ENCODE data around the gene PHIP.
"Not testable (repeated sequence)": the region's sequence is repeated elsewhere in the genome, so short reads cannot be mapped to it uniquely, and the experiment has no call there.

The PHIP gene

DNA sequence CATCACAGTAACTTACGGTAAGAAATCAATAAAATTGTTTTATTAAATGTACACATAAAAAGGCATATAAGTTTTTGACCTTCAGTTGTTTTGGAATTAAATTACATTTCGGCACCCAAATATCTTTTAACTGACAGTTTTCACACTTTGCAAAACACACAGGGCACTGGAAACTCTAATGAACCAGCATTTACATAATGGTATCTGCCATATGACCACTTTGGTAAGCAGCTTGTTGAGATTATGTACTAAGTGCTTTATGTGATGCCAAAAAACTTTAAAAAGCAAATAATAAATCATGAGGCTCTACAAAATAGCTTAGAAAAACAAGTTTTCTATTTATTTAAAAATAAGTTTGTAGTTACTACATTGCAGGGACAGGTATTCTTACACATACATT, 142.5 kb downstream of the PHIP start:
- H3K27me3 ChIP-seq (ENCODE audit: insufficient read depth, low read length), result no peaks in the 10 kb centered on the region
- H3K4me3 ChIP-seq (ENCODE audit: low read length), result no peak overlapping the region
- H2AFZ ChIP-seq (ENCODE audit: low read depth, low read length), result no peak overlapping the region
- peaks cover 34% of the 10 kb centered on the region for H3K36me3 ChIP-seq (ENCODE audit: insufficient read depth, low read length)
- H3K4me1 ChIP-seq (ENCODE audit: insufficient read depth, low read length), result no peaks in the 10 kb centered on the region
- peaks cover 2% of the 10 kb centered on the region for H3K9me3 ChIP-seq (ENCODE audit: low read length)

DNA sequence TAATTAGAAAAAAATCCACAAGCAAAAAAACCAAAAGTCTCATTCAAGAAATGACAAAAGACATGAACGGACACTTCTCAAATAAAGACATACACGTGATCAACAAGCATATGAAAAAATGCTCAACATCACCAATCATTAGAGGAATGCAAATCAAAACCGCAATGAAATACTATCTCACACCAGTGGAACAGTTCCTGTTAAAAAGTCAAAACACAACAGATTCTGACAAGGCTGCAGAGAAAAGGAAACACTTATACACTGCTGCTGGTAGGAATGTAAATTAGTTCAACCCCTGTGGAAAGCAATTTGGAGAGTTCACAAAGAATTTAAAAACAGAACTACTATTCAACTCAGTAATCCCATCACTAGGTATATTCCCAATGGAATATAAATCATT, 152.7 kb downstream of the PHIP start:
- Histone ChIP-seq H2AFZ (ENCODE audit: low read depth, low read length) (no peak overlapping the region), H3K4me3 (ENCODE audit: low read length) (no peak overlapping the region), H3K9me3 (ENCODE audit: low read length) (peaks cover 7% of the 10 kb centered on the region), H3K36me3 (ENCODE audit: insufficient read depth, low read length) (no peaks in the 10 kb centered on the region), H3K27me3 (ENCODE audit: insufficient read depth, low read length) (no peaks in the 10 kb centered on the region), H3K4me1 (ENCODE audit: insufficient read depth, low read length) (no peaks in the 10 kb centered on the region)

DNA sequence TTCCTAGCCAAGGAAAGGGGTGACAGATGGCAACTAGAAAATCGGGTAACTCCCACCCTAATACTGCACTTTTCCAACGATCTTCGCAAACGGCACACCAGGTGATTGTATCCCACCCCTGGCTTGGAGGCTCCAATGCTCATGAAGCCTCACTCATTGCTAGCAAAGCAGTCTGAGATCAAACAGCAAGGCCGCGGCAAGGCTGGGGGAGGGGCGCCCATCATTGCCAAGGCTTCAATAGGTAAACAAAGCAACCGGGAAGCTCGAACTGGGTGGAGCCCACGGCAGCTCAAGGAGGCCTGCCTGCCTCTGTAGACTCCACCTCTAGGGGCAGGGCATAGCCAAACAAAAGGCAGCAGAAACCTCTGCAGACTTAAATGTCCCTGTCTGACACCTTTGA, 156.9 kb downstream of the PHIP start:
- not testable (repeated sequence) for H3K36me3 ChIP-seq (ENCODE audit: insufficient read depth, low read length); H3K4me3 ChIP-seq (ENCODE audit: low read length); H2AFZ ChIP-seq (ENCODE audit: low read depth, low read length); H3K4me1 ChIP-seq (ENCODE audit: insufficient read depth, low read length); H3K27me3 ChIP-seq (ENCODE audit: insufficient read depth, low read length); H3K9me3 ChIP-seq (ENCODE audit: low read length)

GRCh38 chr6:78917788-78918187, 160.3 kb downstream of the PHIP start:
- Histone ChIP-seq H3K27me3 (ENCODE audit: insufficient read depth, low read length) (no peaks in the 10 kb centered on the region), H2AFZ (ENCODE audit: low read depth, low read length) (no peak overlapping the region), H3K4me3 (ENCODE audit: low read length) (no peak overlapping the region), H3K4me1 (ENCODE audit: insufficient read depth, low read length) (no peaks in the 10 kb centered on the region), H3K9me3 (ENCODE audit: low read length) (peaks cover 5% of the 10 kb centered on the region), H3K36me3 (ENCODE audit: insufficient read depth, low read length) (no peaks in the 10 kb centered on the region)

- no peak overlapping the region for H2AFZ ChIP-seq (ENCODE audit: low read depth, low read length)
- no peaks in the 10 kb centered on the region for H3K4me1 ChIP-seq (ENCODE audit: insufficient read depth, low read length)
- H3K4me3 ChIP-seq (ENCODE audit: low read length), result no peak overlapping the region
- H3K27me3 ChIP-seq (ENCODE audit: insufficient read depth, low read length), result no peaks in the 10 kb centered on the region
- H3K9me3 ChIP-seq (ENCODE audit: low read length), result peaks cover 5% of the 10 kb centered on the region
- no peaks in the 10 kb centered on the region for H3K36me3 ChIP-seq (ENCODE audit: insufficient read depth, low read length)
Measured at GRCh38 chr6:78916411-78916810, 161.6 kb downstream of the PHIP start.

DNA sequence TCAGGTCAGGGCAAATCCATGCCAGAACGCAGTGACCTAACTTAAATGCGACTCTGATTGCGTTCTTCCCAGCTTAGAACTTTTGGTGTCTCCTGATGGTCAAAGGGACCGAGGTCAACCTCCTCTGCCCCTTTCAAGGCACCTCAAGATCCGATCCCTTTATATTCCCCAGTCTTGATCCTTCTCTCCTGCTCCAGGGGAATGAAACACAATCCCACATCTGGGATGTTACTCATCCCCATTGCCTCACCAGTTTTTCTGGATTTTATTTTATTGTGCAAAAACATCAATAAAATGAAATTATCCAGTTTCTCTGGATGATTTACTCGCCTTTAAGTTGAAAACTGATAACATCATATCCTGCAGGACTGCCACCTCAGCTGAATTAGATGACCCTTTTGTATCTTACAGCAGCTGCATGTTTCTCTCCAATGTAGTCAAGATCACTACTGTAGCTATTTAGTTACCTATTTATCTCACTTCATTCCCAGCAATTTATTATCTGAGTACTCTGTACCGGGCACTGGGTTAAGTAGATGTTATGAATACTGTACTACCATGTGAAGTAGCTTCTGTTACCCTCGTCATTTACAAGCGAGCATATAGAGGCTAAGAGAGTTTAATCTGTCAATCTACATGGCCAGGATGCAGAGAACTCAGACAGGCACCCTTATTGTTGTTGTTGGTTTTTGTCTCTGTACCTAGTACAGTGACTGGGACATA, 166.7 kb downstream of the PHIP start:
- no peak overlapping the region for H2AFZ ChIP-seq (ENCODE audit: low read depth, low read length)
- peaks cover 11% of the 10 kb centered on the region for H3K36me3 ChIP-seq (ENCODE audit: insufficient read depth, low read length)
- H3K4me3 ChIP-seq (ENCODE audit: low read length), result no peak overlapping the region
- H3K27me3 ChIP-seq (ENCODE audit: insufficient read depth, low read length), result no peaks in the 10 kb centered on the region
- H3K4me1 ChIP-seq (ENCODE audit: insufficient read depth, low read length), result no peaks in the 10 kb centered on the region
- peaks cover 9% of the 10 kb centered on the region for H3K9me3 ChIP-seq (ENCODE audit: low read length)

DNA sequence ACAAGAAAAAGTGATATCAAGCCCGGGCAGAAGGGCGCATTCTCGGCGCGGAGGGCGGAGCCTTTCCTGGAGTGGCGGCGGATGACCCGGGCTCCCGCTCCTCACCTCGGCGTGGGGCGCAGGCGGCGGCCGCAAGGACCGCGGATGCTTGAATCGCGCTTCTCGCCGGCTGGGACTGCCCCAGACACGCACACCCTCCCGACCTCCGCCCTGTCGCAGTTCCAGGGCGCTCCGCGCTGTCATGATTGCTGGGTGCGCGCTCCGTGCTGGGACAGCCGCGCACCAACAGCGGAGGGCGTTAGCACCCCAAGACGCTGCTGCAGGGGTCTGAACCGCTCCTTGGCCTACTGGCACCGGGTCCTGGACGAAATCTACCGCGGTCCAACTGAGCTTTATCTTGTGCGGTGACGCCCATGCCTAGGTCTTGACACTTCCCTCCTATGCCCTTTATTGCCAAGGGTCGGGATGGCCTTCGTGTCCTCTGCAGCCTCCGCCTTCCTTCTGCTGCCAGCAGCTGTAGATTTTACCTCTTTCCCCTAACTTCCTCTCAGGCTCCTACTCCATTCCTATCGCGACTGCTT, 167.4 kb downstream of the PHIP start:
- Histone ChIP-seq H3K36me3 (ENCODE audit: insufficient read depth, low read length) (peaks cover 11% of the 10 kb centered on the region), H3K4me1 (ENCODE audit: insufficient read depth, low read length) (no peaks in the 10 kb centered on the region), H3K9me3 (ENCODE audit: low read length) (peaks cover 9% of the 10 kb centered on the region), H2AFZ (ENCODE audit: low read depth, low read length) (no peak overlapping the region), H3K27me3 (ENCODE audit: insufficient read depth, low read length) (no peaks in the 10 kb centered on the region), H3K4me3 (ENCODE audit: low read length) (no peak overlapping the region)

- Histone ChIP-seq H3K4me1 (ENCODE audit: insufficient read depth, low read length) (no peaks in the 10 kb centered on the region), H3K4me3 (ENCODE audit: low read length) (no peak overlapping the region), H3K9me3 (ENCODE audit: low read length) (peaks cover 9% of the 10 kb centered on the region), H2AFZ (ENCODE audit: low read depth, low read length) (no peak overlapping the region), H3K27me3 (ENCODE audit: insufficient read depth, low read length) (no peaks in the 10 kb centered on the region), H3K36me3 (ENCODE audit: insufficient read depth, low read length) (peaks cover 11% of the 10 kb centered on the region)
Measured at GRCh38 chr6:78910010-78910409, 168.0 kb downstream of the PHIP start.

GRCh38 chr6:78909391-78909790, 168.7 kb downstream of the PHIP start:
- H3K4me3 ChIP-seq (ENCODE audit: low read length), result no peak overlapping the region
- H3K27me3 ChIP-seq (ENCODE audit: insufficient read depth, low read length), result no peaks in the 10 kb centered on the region
- no peak overlapping the region for H2AFZ ChIP-seq (ENCODE audit: low read depth, low read length)
- no peaks in the 10 kb centered on the region for H3K4me1 ChIP-seq (ENCODE audit: insufficient read depth, low read length)
- peaks cover 11% of the 10 kb centered on the region for H3K36me3 ChIP-seq (ENCODE audit: insufficient read depth, low read length)
- peaks cover 9% of the 10 kb centered on the region for H3K9me3 ChIP-seq (ENCODE audit: low read length)

- no peak overlapping the region for H3K4me3 ChIP-seq (ENCODE audit: low read length)
- no peak overlapping the region for H2AFZ ChIP-seq (ENCODE audit: low read depth, low read length)
- H3K9me3 ChIP-seq (ENCODE audit: low read length), result peaks cover 9% of the 10 kb centered on the region
- H3K36me3 ChIP-seq (ENCODE audit: insufficient read depth, low read length), result peaks cover 15% of the 10 kb centered on the region
- H3K4me1 ChIP-seq (ENCODE audit: insufficient read depth, low read length), result no peaks in the 10 kb centered on the region
- H3K27me3 ChIP-seq (ENCODE audit: insufficient read depth, low read length), result no peaks in the 10 kb centered on the region
Measured at GRCh38 chr6:78908621-78909020, 169.4 kb downstream of the PHIP start.

DNA sequence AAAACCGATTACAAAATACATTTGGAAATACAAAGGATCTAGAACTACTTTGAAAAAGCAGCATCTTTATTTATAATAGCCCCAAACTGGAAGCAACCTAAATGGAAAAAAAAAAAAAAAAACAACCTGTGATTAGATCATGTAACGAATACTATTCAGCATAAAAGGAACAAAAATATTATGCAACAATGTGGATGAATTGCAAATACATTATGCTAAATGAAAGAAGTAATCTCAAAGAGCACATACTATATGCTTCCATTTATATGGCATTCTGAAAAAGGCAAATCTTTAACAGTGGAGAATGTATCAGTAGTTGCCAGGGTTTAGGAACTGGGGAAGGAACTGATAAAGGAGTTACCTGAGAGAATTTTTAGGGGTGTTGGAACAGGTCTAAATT, 181.8 kb downstream of the PHIP start:
- no peak overlapping the region for H3K4me3 ChIP-seq (ENCODE audit: low read length)
- no peaks in the 10 kb centered on the region for H3K4me1 ChIP-seq (ENCODE audit: insufficient read depth, low read length)
- no peak overlapping the region for H2AFZ ChIP-seq (ENCODE audit: low read depth, low read length)
- no peaks in the 10 kb centered on the region for H3K27me3 ChIP-seq (ENCODE audit: insufficient read depth, low read length)
- no peaks in the 10 kb centered on the region for H3K9me3 ChIP-seq (ENCODE audit: low read length)
- H3K36me3 ChIP-seq (ENCODE audit: insufficient read depth, low read length), result peaks cover 12% of the 10 kb centered on the region

GRCh38 chr6:78889901-78890300, 188.2 kb downstream of the PHIP start:
- not testable (repeated sequence) for H2AFZ ChIP-seq (ENCODE audit: low read depth, low read length); H3K4me1 ChIP-seq (ENCODE audit: insufficient read depth, low read length); H3K9me3 ChIP-seq (ENCODE audit: low read length); H3K4me3 ChIP-seq (ENCODE audit: low read length); H3K27me3 ChIP-seq (ENCODE audit: insufficient read depth, low read length); H3K36me3 ChIP-seq (ENCODE audit: insufficient read depth, low read length)

All from neuron (in vitro differentiated cells).